Keratinocyte (primary cell): ENCODE data around the gene BRD1. TPM values are rescaled to one million over a fixed set of nuclear protein-coding genes. Genes with fewer than 3 reads are reported as not detected.
A peak's percentile ranks its signal among the peaks of the same experiment; 100 is the strongest.

ENCODE experiments used
- DNase-seq: peaks from one replicate; pipeline ENCODE4 v3.0.0-alpha.2; 2011; ENCODE audit warnings: low read depth, missing footprints, low spot score
- FAIRE-seq: peaks from 2 replicates; lab custom pipeline; 2011; peaks lifted over from hg19 to GRCh38; lab: Jason Lieb, UNC
- H2AFZ ChIP-seq: 2 replicates; pipeline ENCODE4 v1.6.0; 2012; ENCODE audit warnings: low read length, control low read depth, inconsistent platforms; ENCODE audit not compliant: control insufficient read depth
- H3K27ac ChIP-seq: 2 replicates; pipeline ENCODE4 v1.5.1; 2011; ENCODE audit warnings: low read length; ENCODE audit not compliant: control insufficient read depth, insufficient read depth
- H3K27me3 ChIP-seq: 3 replicates; pipeline ENCODE4 v1.6.0; 2011; ENCODE audit warnings: low read length; ENCODE audit not compliant: control insufficient read depth, insufficient read depth; ENCODE audit errors: extremely low read depth
- H3K36me3 ChIP-seq, 2 experiments: 2 replicates in 1 of 2; 3 replicates in 1 of 2; pipeline ENCODE4 v1.5.1; 2011; ENCODE audit warnings: low read length in 2 of 2, mild to moderate bottlenecking in 1 of 2; ENCODE audit not compliant: control insufficient read depth in 2 of 2, insufficient read depth in 2 of 2; ENCODE audit errors: extremely low read depth in 1 of 2
- H3K4me1 ChIP-seq: 3 replicates; pipeline ENCODE4 v1.5.1; 2011; ENCODE audit warnings: low read length; ENCODE audit not compliant: control insufficient read depth, insufficient read depth; ENCODE audit errors: extremely low read depth
- H3K4me2 ChIP-seq: 3 replicates; pipeline ENCODE4 v1.6.0; 2011; ENCODE audit warnings: low read depth, low read length; ENCODE audit not compliant: control insufficient read depth, insufficient read depth; ENCODE audit errors: extremely low read depth
- H3K4me3 ChIP-seq, 3 experiments: fragments of 200-600 bp in 1 of 3; sonication (generic) in 1 of 3; 2 replicates in 2 of 3; 3 replicates in 1 of 3; pipeline ENCODE4 v1.5.1; 2011 to 2016; ENCODE audit warnings: low read length in 3 of 3, mild to moderate bottlenecking in 3 of 3, control low read depth in 2 of 3, inconsistent platforms in 1 of 3, low read depth in 1 of 3, mixed read lengths in 1 of 3, mixed run types in 1 of 3, moderate library complexity in 1 of 3; ENCODE audit not compliant: control insufficient read depth in 2 of 3, insufficient read depth in 2 of 3; ENCODE audit errors: extremely low read depth in 1 of 3
- H3K79me2 ChIP-seq: 2 replicates; pipeline ENCODE4 v1.6.0; 2012; ENCODE audit warnings: low read length; ENCODE audit not compliant: control insufficient read depth, insufficient read depth
- H3K9ac ChIP-seq: 3 replicates; pipeline ENCODE4 v1.6.0; 2011; ENCODE audit warnings: low read length; ENCODE audit not compliant: control insufficient read depth, insufficient read depth; ENCODE audit errors: extremely low read depth
- H3K9me1 ChIP-seq: 3 replicates; pipeline ENCODE4 v1.6.0; 2011; ENCODE audit warnings: low read length; ENCODE audit not compliant: control insufficient read depth, insufficient read depth; ENCODE audit errors: extremely low read depth
- H3K9me3 ChIP-seq: 2 replicates; pipeline ENCODE4 v1.5.1; 2012; ENCODE audit warnings: low read depth, low read length; ENCODE audit not compliant: control insufficient read depth
- H4K20me1 ChIP-seq: 3 replicates; pipeline ENCODE4 v1.6.0; 2011; ENCODE audit warnings: low read length; ENCODE audit not compliant: control insufficient read depth, insufficient read depth; ENCODE audit errors: extremely low read depth
- CTCF ChIP-seq, 3 experiments: IDR thresholded peaks in 1 of 3; conservative IDR thresholded peaks in 1 of 3; optimal IDR thresholded peaks in 1 of 3; 2 replicates in 2 of 3; 3 replicates in 1 of 3; pipeline versions ENCODE3 to v1.5.1; 2011; ENCODE audit warnings: low read length in 3 of 3, mild to moderate bottlenecking in 3 of 3, moderate library complexity in 2 of 3, control low read depth in 1 of 3, inconsistent platforms in 1 of 3; ENCODE audit not compliant: insufficient read depth in 2 of 3; ENCODE audit errors: extremely low read depth in 1 of 3
- EZH2 ChIP-seq: IDR thresholded peaks from one replicate; pipeline ENCODE4 v1.6.1; 2012; ENCODE audit warnings: inconsistent platforms, mild to moderate bottlenecking, low read length, moderate library complexity
- dilution Hi-C: fragments of 300-500 bp; cut with MboI; formaldehyde crosslinking; loops from one replicate; pipeline ENCODE4 v1.7.0; 2020; ENCODE audit warnings: low sequenced_read_pairs; ENCODE audit not compliant: extremely low pct_ligation_motif_present
- polyA plus RNA-seq, 5 experiments: library from polyadenylated mRNA; depleted of rRNA in 3 of 5; stranded (reverse) in 3 of 5; stranded (forward) in 1 of 5; unstranded in 1 of 5; fragments of >200 nt; gene quantifications; 1 replicate in 1 of 5; 2 replicates in 3 of 5; 3 replicates in 1 of 5; pipeline versions ENCODE4 v1.2.1 to v1.2.3, GENCODE V29; 2011 to 2012; ENCODE audit warnings: missing spikeins in 2 of 5, low read depth in 1 of 5, low replicate concordance in 1 of 5

BRD1 gene
- polyA plus RNA-seq, 1 donor (not counting 4 experiments of a cell fraction or from before 2014, with no cell fraction given) = 4.3 TPM

GRCh38 chr22:49847751-49848689 lies 20.3 kb upstream of the BRD1 start:
- Histone ChIP-seq H4K20me1 (peaks cover 2% of the 10 kb centered on the region), H3K9me1 (no peaks in the 10 kb centered on the region), H3K4me2 (no peak overlapping the region), H3K4me1 (no peaks in the 10 kb centered on the region), H3K9me3 (no peaks in the 10 kb centered on the region), H3K27ac (no peak overlapping the region), H3K9ac (no peak overlapping the region), H3K79me2 (no peaks in the 10 kb centered on the region), H2AFZ (no peak overlapping the region), H3K4me3 (no peak overlapping the region), H3K36me3 (no peaks in the 10 kb centered on the region), H3K27me3 (peaks cover 48% of the 10 kb centered on the region)
- FAIRE-seq = no peak
- dilution Hi-C loops = no loop called here
- DNase-seq = no peak
- TF ChIP-seq EZH2 (peak; percentile 56), CTCF (optimal IDR thresholded peaks at IDR 0.05 in 1 of 3, IDR thresholded peaks at IDR 0.05 in 1 of 3, conservative IDR thresholded peaks at IDR 0.05 in 1 of 3; ENCODE audit: extremely low read depth in 1 of 3, insufficient read depth in 2 of 3, low read length in 3 of 3) (no peak)

GRCh38 chr22:49845666-49846459 lies 18.2 kb upstream of the BRD1 start:
- no peaks in the 10 kb centered on the region for H3K79me2 ChIP-seq
- peaks cover 48% of the 10 kb centered on the region for H3K27me3 ChIP-seq
- no peaks in the 10 kb centered on the region for H3K4me1 ChIP-seq
- H3K9ac ChIP-seq = no peak overlapping the region
- dilution Hi-C loops = no loop called here
- H3K4me3 ChIP-seq = no peak overlapping the region
- no peaks in the 10 kb centered on the region for H3K36me3 ChIP-seq
- H3K9me1 ChIP-seq = no peaks in the 10 kb centered on the region
- H3K4me2 ChIP-seq = no peak overlapping the region
- no peak overlapping the region for H2AFZ ChIP-seq
- DNase-seq (no peak), FAIRE-seq (no peak)
- TF ChIP-seq EZH2 (no peak), CTCF (optimal IDR thresholded peaks at IDR 0.05 in 1 of 3, IDR thresholded peaks at IDR 0.05 in 1 of 3, conservative IDR thresholded peaks at IDR 0.05 in 1 of 3; ENCODE audit: extremely low read depth in 1 of 3, insufficient read depth in 2 of 3, low read length in 3 of 3) (no peak)
- H4K20me1 ChIP-seq = peaks cover 2% of the 10 kb centered on the region
- H3K27ac ChIP-seq = no peak overlapping the region
- no peaks in the 10 kb centered on the region for H3K9me3 ChIP-seq
